Stimulated activated naive B cell treated with anti-CD40 and anti-IgM and Interleukin-4, amounts not matched to agents 10 μg/mL and 1 μg/mL and 100 μg/mL, for 72 hours (primary cell): Measurements from ENCODE around the gene EXD3.
A peak's percentile ranks its signal among the peaks of the same experiment; 100 is the strongest.

Experiments
- ATAC-seq, 2 donors: fragments of 150-1000 bp; cut with Tn5 transposase; replicated peaks; 2 replicates each; pipeline ENCODE4 v1.10.0; 2021; ENCODE audit warnings: moderate library complexity in 1 of 2
- DNase-seq: peaks from one replicate; pipeline ENCODE4 v3.0.0; 2021
- H3K27ac Mint-ChIP-seq: one replicate; pipeline ENCODE4 v1.8.0; 2022; ENCODE audit warnings: mild to moderate bottlenecking, mixed read lengths
- H3K27me3 Mint-ChIP-seq, 2 donors: one replicate each; pipeline ENCODE4 v1.8.0; 2022; ENCODE audit warnings: mixed read lengths in 2 of 2
- H3K36me3 Mint-ChIP-seq, 2 donors: one replicate each; pipeline ENCODE4 v1.8.0; 2022; ENCODE audit warnings: mixed read lengths in 2 of 2, mild to moderate bottlenecking in 1 of 2
- H3K4me1 Mint-ChIP-seq, 2 donors: one replicate each; pipeline ENCODE4 v1.8.0; 2022; ENCODE audit warnings: mixed read lengths in 2 of 2, mild to moderate bottlenecking in 1 of 2
- H3K4me3 Mint-ChIP-seq, 2 donors: one replicate each; pipeline ENCODE4 v1.8.0; 2022; ENCODE audit warnings: mild to moderate bottlenecking in 2 of 2, mixed read lengths in 2 of 2, moderate library complexity in 1 of 2
- H3K9me3 Mint-ChIP-seq, 2 donors: one replicate each; pipeline ENCODE4 v1.8.0; 2022; ENCODE audit warnings: mixed read lengths in 2 of 2, mild to moderate bottlenecking in 1 of 2

EXD3 gene

DNA sequence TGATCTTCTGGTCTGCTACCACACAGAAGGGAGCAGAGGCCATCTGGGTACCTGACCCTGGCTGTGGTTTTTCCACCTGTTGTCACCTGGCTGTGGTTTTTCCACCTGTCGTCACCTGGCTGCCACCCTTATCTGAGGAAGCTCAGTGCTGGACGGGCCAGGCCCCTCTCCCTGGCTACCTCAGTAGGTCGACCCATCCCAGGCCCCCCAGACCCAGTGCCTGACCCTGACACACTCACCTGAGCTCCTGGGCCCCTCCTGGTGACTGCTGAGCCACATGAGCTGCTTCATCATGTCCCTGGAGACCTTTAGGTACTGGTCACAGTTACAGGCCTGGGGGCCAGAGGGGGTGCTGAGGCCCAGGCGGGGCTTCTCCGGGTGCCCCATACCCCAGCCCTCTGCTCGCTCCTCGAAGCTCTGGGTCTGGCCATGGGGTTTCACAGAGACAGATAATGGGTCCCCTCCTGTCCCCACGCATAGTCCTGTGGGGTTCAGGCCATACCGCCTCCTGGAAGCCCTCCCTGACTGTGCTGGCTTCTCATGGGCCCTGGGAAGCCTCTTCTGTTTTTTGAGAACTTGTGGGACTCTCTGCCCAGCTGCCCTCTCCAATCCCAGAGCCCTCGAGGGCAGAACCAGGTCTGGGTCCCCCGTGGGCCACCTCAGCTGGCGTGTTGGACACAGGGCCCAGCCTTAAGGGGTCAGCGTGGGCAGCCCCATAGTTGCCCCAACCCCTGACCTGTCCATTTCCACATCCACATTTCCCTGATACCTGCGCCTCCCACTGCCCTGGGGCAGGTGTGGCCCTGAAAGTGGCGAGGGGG is 113.4 kb downstream of the EXD3 start:
- H3K9me3 Mint-ChIP-seq = no peaks in the 10 kb centered on the region
- DNase-seq = no peak
- H3K4me1 Mint-ChIP-seq = peaks cover 9 to 31% of the 10 kb centered on the region in 2 donors
- no peak overlapping the region for H3K27ac Mint-ChIP-seq
- no peak overlapping the region for H3K4me3 Mint-ChIP-seq
- peaks cover 0 to 24% of the 10 kb centered on the region in 2 donors for H3K27me3 Mint-ChIP-seq
- no peak for ATAC-seq
- H3K36me3 Mint-ChIP-seq = no peaks in the 10 kb centered on the region

DNA sequence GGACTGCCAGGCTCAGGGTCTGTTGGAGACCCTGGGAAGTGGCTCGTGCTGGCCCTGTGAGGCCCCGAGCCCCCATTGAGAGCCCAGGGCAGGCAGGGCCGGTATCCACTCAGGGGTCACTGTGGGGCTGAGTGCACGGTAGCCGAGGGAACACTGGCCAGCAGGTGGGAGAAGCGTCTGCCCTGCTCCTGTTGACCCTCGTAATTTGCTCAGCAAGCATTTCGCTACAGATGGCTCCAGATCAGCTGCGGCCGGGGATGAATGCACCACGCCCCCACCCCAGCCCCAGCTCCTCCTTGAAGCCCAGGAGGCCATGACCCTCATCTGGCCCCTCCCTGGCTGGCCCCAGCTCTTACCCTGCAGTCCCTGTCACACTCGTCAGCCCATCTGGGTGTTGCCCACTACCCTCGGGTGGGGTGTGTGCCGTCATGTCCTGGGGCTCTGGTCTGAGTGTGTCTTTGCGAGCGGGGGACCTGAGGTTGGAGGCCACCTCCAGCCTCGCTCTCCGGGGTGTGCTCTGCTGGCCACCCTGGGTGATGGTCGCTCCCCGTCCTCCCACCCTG is 114.8 kb downstream of the EXD3 start:
- peaks cover 0 to 24% of the 10 kb centered on the region in 2 donors for H3K27me3 Mint-ChIP-seq
- H3K27ac Mint-ChIP-seq = no peak overlapping the region
- H3K9me3 Mint-ChIP-seq = no peaks in the 10 kb centered on the region
- H3K4me3 Mint-ChIP-seq = no peak overlapping the region
- DNase-seq (no peak), ATAC-seq (no peak)
- H3K36me3 Mint-ChIP-seq = no peaks in the 10 kb centered on the region
- peaks cover 8 to 39% of the 10 kb centered on the region in 2 donors for H3K4me1 Mint-ChIP-seq

- Mint-ChIP-seq H3K4me3 (peak overlapping the region in 1 of 2 donors; percentile 62), H3K9me3 (no peaks in the 10 kb centered on the region), H3K4me1 (peaks cover 8 to 39% of the 10 kb centered on the region in 2 donors), H3K36me3 (no peaks in the 10 kb centered on the region), H3K27ac (peak overlapping the region; percentile 14), H3K27me3 (peaks cover 0 to 24% of the 10 kb centered on the region in 2 donors)
- no peak for DNase-seq
- ATAC-seq = no peak
Observed at GRCh38 chr9:137307255-137308056, 115.5 kb downstream of the EXD3 start.

DNA sequence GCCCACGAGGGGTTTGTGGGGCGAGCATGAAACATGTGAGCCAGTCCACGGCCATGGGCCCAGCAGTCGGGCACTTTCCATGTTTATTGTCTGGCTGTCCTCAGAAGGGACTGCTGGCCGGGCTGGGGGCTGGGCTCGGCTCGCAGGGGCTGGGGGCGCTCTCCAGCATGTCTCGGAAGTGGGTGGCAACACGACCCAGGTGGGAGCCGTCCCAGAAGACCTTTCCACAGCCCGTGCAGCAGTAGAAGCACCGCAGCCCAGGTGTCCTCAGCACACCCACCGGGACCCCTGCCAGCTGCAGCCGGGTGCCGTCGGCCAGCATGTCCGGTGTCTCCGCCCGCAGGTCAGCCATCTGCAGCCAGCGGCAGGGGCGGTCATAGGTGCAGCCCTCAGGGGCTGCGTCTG is 116.1 kb downstream of the EXD3 start:
- ATAC-seq = no peak
- H3K27me3 Mint-ChIP-seq = peaks cover 0 to 24% of the 10 kb centered on the region in 2 donors
- H3K36me3 Mint-ChIP-seq = no peaks in the 10 kb centered on the region
- no peaks in the 10 kb centered on the region for H3K9me3 Mint-ChIP-seq
- H3K4me1 Mint-ChIP-seq = peaks cover 8 to 39% of the 10 kb centered on the region in 2 donors
- DNase-seq = no peak
- H3K4me3 Mint-ChIP-seq = peak overlapping the region in 1 of 2 donors; percentile 30
- H3K27ac Mint-ChIP-seq = no peak overlapping the region

DNA sequence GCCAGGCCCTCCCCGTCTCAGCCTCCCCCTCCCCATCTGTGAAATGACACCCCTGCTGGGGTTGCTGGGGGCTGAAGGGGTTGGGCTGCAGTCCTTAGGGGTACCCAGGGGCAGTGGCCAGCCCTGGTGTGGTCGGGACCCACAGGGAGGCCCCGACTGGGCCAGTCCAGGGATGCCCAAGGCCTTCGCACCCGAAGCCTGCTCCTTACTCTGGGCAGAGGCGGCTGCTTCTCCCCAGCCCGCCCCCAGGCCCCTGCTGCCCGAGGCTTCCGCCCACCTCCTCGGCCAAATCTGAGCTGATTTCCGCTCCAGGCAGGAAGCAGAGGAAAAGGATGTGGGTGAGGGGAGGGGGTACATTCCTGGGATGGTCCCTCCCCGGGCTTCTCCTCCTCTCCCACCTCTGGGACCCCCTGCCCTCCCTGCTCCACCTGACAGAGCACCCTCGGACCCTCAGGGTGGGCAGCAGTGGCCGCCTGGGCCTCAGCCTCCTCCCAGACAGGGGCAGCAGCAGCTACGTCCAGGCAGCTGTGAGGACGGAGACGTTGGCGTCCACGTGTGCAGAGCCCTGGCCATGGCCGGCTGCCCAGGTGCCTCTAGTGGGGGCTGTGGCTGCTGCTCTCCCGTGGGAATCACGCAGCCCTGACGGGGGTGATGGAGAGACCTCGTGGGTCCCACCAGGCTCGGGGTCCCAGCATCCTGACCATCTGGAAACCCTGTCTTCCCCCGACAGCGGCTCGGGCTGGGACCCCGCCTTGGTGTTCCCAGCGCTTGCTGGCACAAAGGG is 116.7 kb downstream of the EXD3 start:
- Mint-ChIP-seq H3K36me3 (no peaks in the 10 kb centered on the region), H3K4me1 (peaks cover 8 to 39% of the 10 kb centered on the region in 2 donors), H3K27me3 (peaks cover 0 to 24% of the 10 kb centered on the region in 2 donors), H3K27ac (no peak overlapping the region), H3K4me3 (peak overlapping the region in 1 of 2 donors; percentile 30), H3K9me3 (no peaks in the 10 kb centered on the region)
- DNase-seq (no peak), ATAC-seq (no peak)

DNA sequence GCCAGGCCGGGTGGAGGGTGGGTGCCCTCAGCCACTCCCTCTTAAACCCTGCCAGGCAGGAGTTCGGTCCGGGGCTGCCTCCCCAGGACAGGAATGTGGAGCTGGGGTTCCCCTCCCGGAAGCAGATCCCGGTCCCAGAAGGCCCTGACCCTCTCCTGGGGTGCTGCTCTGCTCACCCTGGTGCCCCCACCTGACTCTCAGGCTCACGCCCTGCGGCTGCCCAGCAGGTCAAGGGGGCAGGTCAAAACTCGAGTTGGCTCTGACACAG is 117.2 kb downstream of the EXD3 start:
- H3K27ac Mint-ChIP-seq = no peak overlapping the region
- no peaks in the 10 kb centered on the region for H3K9me3 Mint-ChIP-seq
- H3K27me3 Mint-ChIP-seq = peaks cover 2 to 24% of the 10 kb centered on the region in 2 donors
- ATAC-seq = no peak
- H3K36me3 Mint-ChIP-seq = no peaks in the 10 kb centered on the region
- H3K4me3 Mint-ChIP-seq = no peak overlapping the region
- peaks cover 9 to 42% of the 10 kb centered on the region in 2 donors for H3K4me1 Mint-ChIP-seq
- no peak for DNase-seq

GRCh38 chr9:137305060-137305797 is 117.7 kb downstream of the EXD3 start:
- H3K36me3 Mint-ChIP-seq = no peaks in the 10 kb centered on the region
- H3K27ac Mint-ChIP-seq = peak overlapping the region; percentile 42
- ATAC-seq (peak; percentile 31 to 45), DNase-seq (no peak)
- peaks cover 4 to 24% of the 10 kb centered on the region in 2 donors for H3K27me3 Mint-ChIP-seq
- H3K9me3 Mint-ChIP-seq = no peaks in the 10 kb centered on the region
- peaks cover 11 to 46% of the 10 kb centered on the region in 2 donors for H3K4me1 Mint-ChIP-seq
- H3K4me3 Mint-ChIP-seq = peak overlapping the region in 1 of 2 donors; percentile 44

GRCh38 chr9:137304383-137305059 is 118.4 kb downstream of the EXD3 start:
- DNase-seq (no peak), ATAC-seq (no peak)
- no peaks in the 10 kb centered on the region for H3K9me3 Mint-ChIP-seq
- H3K27ac Mint-ChIP-seq = no peak overlapping the region
- no peak overlapping the region for H3K4me3 Mint-ChIP-seq
- H3K27me3 Mint-ChIP-seq = peaks cover 8 to 24% of the 10 kb centered on the region in 2 donors
- peaks cover 11 to 46% of the 10 kb centered on the region in 2 donors for H3K4me1 Mint-ChIP-seq
- no peaks in the 10 kb centered on the region for H3K36me3 Mint-ChIP-seq

- peak overlapping the region; percentile 25 for H3K27ac Mint-ChIP-seq
- H3K27me3 Mint-ChIP-seq = peaks cover 8 to 29% of the 10 kb centered on the region in 2 donors
- H3K4me3 Mint-ChIP-seq = no peak overlapping the region
Observed at GRCh38 chr9:137303893-137304382, 119.0 kb downstream of the EXD3 start.

DNA sequence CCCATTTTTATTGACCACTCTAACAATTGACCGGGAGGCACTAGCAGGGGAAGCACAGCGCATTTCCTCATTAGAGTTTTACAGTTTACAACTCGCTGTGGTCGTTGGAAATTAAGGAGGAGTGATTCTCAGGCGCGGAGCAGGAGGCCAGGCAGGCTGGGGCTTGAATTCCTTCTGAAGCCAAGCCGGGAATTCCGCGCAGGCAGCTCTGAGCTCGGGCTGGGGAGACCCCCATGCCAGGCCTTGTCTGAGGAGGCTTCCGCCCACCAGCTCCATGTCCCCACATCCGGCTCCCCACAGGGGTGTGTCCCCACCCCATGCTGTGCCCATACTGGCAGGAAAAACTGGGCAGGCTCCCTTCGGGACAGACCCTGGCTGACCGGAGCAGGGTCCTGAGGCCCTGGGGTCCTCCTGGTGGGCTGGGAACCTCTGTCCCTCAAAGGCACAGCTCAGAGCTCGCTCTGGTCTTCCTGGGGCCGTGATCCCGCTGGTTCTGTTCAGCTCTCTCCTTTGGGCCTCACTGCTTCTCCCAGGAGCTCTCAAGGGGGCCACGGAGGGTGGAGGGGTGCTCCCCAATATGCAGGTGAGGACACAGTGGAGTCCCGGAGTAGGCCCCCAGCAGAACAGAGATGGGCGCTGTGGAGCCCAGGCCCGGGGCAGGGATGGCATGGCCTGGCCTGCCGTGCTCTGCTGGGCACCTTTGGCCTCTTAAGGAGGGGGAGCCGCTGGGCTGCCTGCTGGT is 119.6 kb downstream of the EXD3 start:
- H3K27me3 Mint-ChIP-seq = peaks cover 13 to 35% of the 10 kb centered on the region in 2 donors
- H3K9me3 Mint-ChIP-seq = no peaks in the 10 kb centered on the region
- H3K36me3 Mint-ChIP-seq = no peaks in the 10 kb centered on the region
- DNase-seq (no peak), ATAC-seq (no peak)
- peak overlapping the region; percentile 28 to 60 for H3K4me3 Mint-ChIP-seq
- H3K27ac Mint-ChIP-seq = peak overlapping the region; percentile 31
- peaks cover 11 to 46% of the 10 kb centered on the region in 2 donors for H3K4me1 Mint-ChIP-seq

More at GRCh38 chr9:137303893-137304382, 119.0 kb downstream of the EXD3 start:
- H3K36me3 Mint-ChIP-seq = no peaks in the 10 kb centered on the region
- H3K9me3 Mint-ChIP-seq = no peaks in the 10 kb centered on the region
- H3K4me1 Mint-ChIP-seq = peaks cover 11 to 46% of the 10 kb centered on the region in 2 donors
- no peak for DNase-seq
- ATAC-seq = no peak

GRCh38 chr9:137302449-137303150 is 120.4 kb downstream of the EXD3 start:
- no peak for DNase-seq
- H3K4me3 Mint-ChIP-seq = peak overlapping the region in 1 of 2 donors; percentile 69
- peaks cover 13 to 40% of the 10 kb centered on the region in 2 donors for H3K27me3 Mint-ChIP-seq

DNA sequence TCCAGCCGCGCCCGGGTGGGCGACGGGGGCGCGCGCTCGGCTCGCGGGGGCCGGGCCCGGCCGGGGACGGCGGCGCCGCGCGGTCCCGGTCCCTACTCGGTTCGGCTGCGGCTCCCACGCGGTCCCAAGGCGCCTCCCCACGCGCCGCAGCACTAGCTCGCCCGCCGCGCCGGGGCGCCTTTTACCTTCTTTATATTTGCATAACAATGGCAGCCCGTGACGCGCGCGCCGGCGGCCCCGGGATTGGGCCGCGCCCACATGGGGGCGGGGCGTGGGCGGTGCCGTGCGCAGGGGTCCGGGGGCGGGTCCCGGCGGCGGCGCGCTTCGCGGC is 120.9 kb downstream of the EXD3 start, which contains the start of gene NRARP:
Gene NRARP (minus strand): TSS at position 154 of the 331 bp plus-strand sequence. CDS start 343 bp downstream, outside the sequence.
- H3K36me3 Mint-ChIP-seq = no peaks in the 10 kb centered on the region

More at GRCh38 chr9:137302449-137303150, 120.4 kb downstream of the EXD3 start:
- Mint-ChIP-seq H3K36me3 (no peaks in the 10 kb centered on the region), H3K4me1 (peaks cover 11 to 43% of the 10 kb centered on the region in 2 donors), H3K27ac (peak overlapping the region; percentile 31), H3K9me3 (no peaks in the 10 kb centered on the region)
- ATAC-seq = peak; percentile 74 to 75

More for the DNA sequence above, 120.9 kb downstream of the EXD3 start, which contains the start of gene NRARP:
- Mint-ChIP-seq H3K9me3 (no peaks in the 10 kb centered on the region), H3K27ac (peak within 1 kb of the TSS; percentile 79), H3K4me1 (peaks cover 10 to 41% of the 10 kb centered on the region in 2 donors), H3K27me3 (peaks cover 17 to 40% of the 10 kb centered on the region in 2 donors), H3K4me3 (peak within 1 kb of the TSS; percentile 78 to 82)
- peak; percentile 85 for DNase-seq
- peak; percentile 79 to 82 for ATAC-seq
